Mucosa of stomach (tissue), 1 donor: ENCODE results near the gene TTC3.
"Not testable (repeated sequence)": the region's sequence is repeated elsewhere in the genome, so short reads cannot be mapped to it uniquely, and the experiment has no call there.

ENCODE experiments used
- H3K27me3 ChIP-seq: one replicate; pipeline ENCODE4 v1.7.0; 2013; ENCODE audit warnings: mild to moderate bottlenecking, low read length; ENCODE audit not compliant: control insufficient read depth, insufficient read depth
- H3K36me3 ChIP-seq: one replicate; pipeline ENCODE4 v1.7.0; 2013; ENCODE audit warnings: low read length; ENCODE audit not compliant: control insufficient read depth, insufficient read depth
- H3K4me1 ChIP-seq: one replicate; pipeline ENCODE4 v1.7.0; 2013; ENCODE audit warnings: mild to moderate bottlenecking, low read length; ENCODE audit not compliant: control insufficient read depth, insufficient read depth
- H3K4me3 ChIP-seq: one replicate; pipeline ENCODE4 v1.7.0; 2013; ENCODE audit warnings: low read length
- H3K9ac ChIP-seq: one replicate; pipeline ENCODE4 v1.7.0; 2013; ENCODE audit warnings: mild to moderate bottlenecking, low read length, moderate library complexity
- H3K9me3 ChIP-seq: one replicate; pipeline ENCODE4 v1.7.0; 2013; ENCODE audit warnings: mild to moderate bottlenecking, low read length, moderate library complexity; ENCODE audit not compliant: control insufficient read depth
- donor health status: Pancreatic carcinoma.

Gene TTC3

GRCh38 chr21:37079211-37079824 lies 6.3 kb downstream of the TTC3 start:
- no peaks in the 10 kb centered on the region for H3K9me3 ChIP-seq
- no peaks in the 10 kb centered on the region for H3K36me3 ChIP-seq
- H3K27me3 ChIP-seq = no peaks in the 10 kb centered on the region
- H3K4me3 ChIP-seq = no peak overlapping the region
- peaks cover 6% of the 10 kb centered on the region for H3K4me1 ChIP-seq
- no peak overlapping the region for H3K9ac ChIP-seq

GRCh38 chr21:37082375-37082774 lies 9.3 kb downstream of the TTC3 start:
- H3K4me3 ChIP-seq = no peak overlapping the region
- no peaks in the 10 kb centered on the region for H3K4me1 ChIP-seq
- no peaks in the 10 kb centered on the region for H3K9me3 ChIP-seq
- H3K36me3 ChIP-seq = no peaks in the 10 kb centered on the region
- no peak overlapping the region for H3K9ac ChIP-seq
- H3K27me3 ChIP-seq = no peaks in the 10 kb centered on the region

GRCh38 chr21:37082856-37083528 lies 9.9 kb downstream of the TTC3 start:
- no peaks in the 10 kb centered on the region for H3K4me1 ChIP-seq
- no peaks in the 10 kb centered on the region for H3K36me3 ChIP-seq
- H3K4me3 ChIP-seq = no peak overlapping the region
- no peak overlapping the region for H3K9ac ChIP-seq
- H3K27me3 ChIP-seq = no peaks in the 10 kb centered on the region
- H3K9me3 ChIP-seq = no peaks in the 10 kb centered on the region

- Histone ChIP-seq H3K4me3 (no peak overlapping the region), H3K4me1 (no peaks in the 10 kb centered on the region), H3K9ac (no peak overlapping the region), H3K36me3 (no peaks in the 10 kb centered on the region), H3K9me3 (no peaks in the 10 kb centered on the region), H3K27me3 (no peaks in the 10 kb centered on the region)
These were observed 12.7 kb downstream of the TTC3 start for GRCh38 chr21:37085726-37086125.

- Histone ChIP-seq H3K4me1 (no peaks in the 10 kb centered on the region), H3K4me3 (no peak overlapping the region), H3K27me3 (no peaks in the 10 kb centered on the region), H3K9ac (no peak overlapping the region), H3K9me3 (no peaks in the 10 kb centered on the region), H3K36me3 (no peaks in the 10 kb centered on the region)
These were observed 14.1 kb downstream of the TTC3 start for GRCh38 chr21:37087188-37087587.

- Histone ChIP-seq H3K4me1 (no peaks in the 10 kb centered on the region), H3K4me3 (no peak overlapping the region), H3K9me3 (no peaks in the 10 kb centered on the region), H3K9ac (no peak overlapping the region), H3K27me3 (no peaks in the 10 kb centered on the region), H3K36me3 (no peaks in the 10 kb centered on the region)
These were observed 15.2 kb downstream of the TTC3 start for GRCh38 chr21:37088186-37088735.

GRCh38 chr21:37093977-37094376 lies 20.9 kb downstream of the TTC3 start:
- Histone ChIP-seq H3K9me3 (no peaks in the 10 kb centered on the region), H3K36me3 (peaks cover 13% of the 10 kb centered on the region), H3K4me3 (no peak overlapping the region), H3K4me1 (no peaks in the 10 kb centered on the region), H3K9ac (no peak overlapping the region), H3K27me3 (no peaks in the 10 kb centered on the region)

GRCh38 chr21:37095821-37096220 lies 22.8 kb downstream of the TTC3 start:
- Histone ChIP-seq H3K36me3 (peaks cover 13% of the 10 kb centered on the region), H3K4me1 (no peaks in the 10 kb centered on the region), H3K27me3 (no peaks in the 10 kb centered on the region), H3K9me3 (no peaks in the 10 kb centered on the region), H3K4me3 (no peak overlapping the region), H3K9ac (no peak overlapping the region)

GRCh38 chr21:37098751-37099150 lies 25.7 kb downstream of the TTC3 start:
- H3K36me3 ChIP-seq = peaks cover 13% of the 10 kb centered on the region
- no peaks in the 10 kb centered on the region for H3K27me3 ChIP-seq

GRCh38 chr21:37100316-37100715 lies 27.3 kb downstream of the TTC3 start:
- H3K4me1 ChIP-seq = no peaks in the 10 kb centered on the region

More at GRCh38 chr21:37098751-37099150, 25.7 kb downstream of the TTC3 start:
- Histone ChIP-seq H3K9ac (no peak overlapping the region), H3K4me1 (no peaks in the 10 kb centered on the region), H3K4me3 (no peak overlapping the region), H3K9me3 (no peaks in the 10 kb centered on the region)

GRCh38 chr21:37101384-37101783 lies 28.3 kb downstream of the TTC3 start:
- Histone ChIP-seq H3K9me3 (no peaks in the 10 kb centered on the region), H3K9ac (no peak overlapping the region), H3K27me3 (no peaks in the 10 kb centered on the region), H3K4me3 (no peak overlapping the region), H3K4me1 (no peaks in the 10 kb centered on the region), H3K36me3 (peaks cover 13% of the 10 kb centered on the region)

More at GRCh38 chr21:37100316-37100715, 27.3 kb downstream of the TTC3 start:
- no peaks in the 10 kb centered on the region for H3K9me3 ChIP-seq
- H3K4me3 ChIP-seq = no peak overlapping the region
- peaks cover 13% of the 10 kb centered on the region for H3K36me3 ChIP-seq
- no peak overlapping the region for H3K9ac ChIP-seq
- no peaks in the 10 kb centered on the region for H3K27me3 ChIP-seq

- H3K9ac ChIP-seq, H3K36me3 ChIP-seq, H3K4me3 ChIP-seq, H3K27me3 ChIP-seq, H3K9me3 ChIP-seq, H3K4me1 ChIP-seq: not testable (repeated sequence)
These were observed 29.7 kb downstream of the TTC3 start for GRCh38 chr21:37102746-37103145.
